H1 (cell line): ENCODE measurements around the gene TACC2. TPM values are rescaled to one million over a fixed set of nuclear protein-coding genes. Genes with fewer than 3 reads are reported as not detected.

Experiments used
- CTCF ChIA-PET: fragments of 300-600 bp; sonication (Branson Sonifier 250); formaldehyde crosslinking; loops from one replicate; lab custom pipeline; 2021; ENCODE audit not compliant: partially characterized antibody; lab: Charles Lee
- POLR2A ChIA-PET: fragments of 300-600 bp; sonication (Branson Sonifier 250); formaldehyde crosslinking; loops from one replicate; lab custom pipeline; 2021; ENCODE audit warnings: inconsistent platforms; ENCODE audit not compliant: partially characterized antibody; lab: Charles Lee
- DNase-seq, 2 experiments: peaks; one replicate each; pipeline versions ENCODE4 v3.0.0 to v3.0.0-alpha.2; 2010 to 2022; ENCODE audit warnings: low spot score in 2 of 2, low read depth in 1 of 2, mixed read lengths in 1 of 2
- FAIRE-seq: peaks from 2 replicates; lab custom pipeline; 2011; peaks lifted over from hg19 to GRCh38; lab: Jason Lieb, UNC
- H2AFZ ChIP-seq: 2 replicates; pipeline ENCODE4 v1.8.1; 2012; ENCODE audit warnings: low read length, inconsistent platforms
- H2AK5ac ChIP-seq: 2 replicates; pipeline ENCODE4 v1.6.1; 2013; ENCODE audit warnings: low read depth, low read length
- H2BK120ac ChIP-seq: replicated peaks from 2 replicates; pipeline ENCODE3; 2013; ENCODE audit warnings: low read depth, low read length, inconsistent platforms
- H2BK12ac ChIP-seq: 2 replicates; pipeline ENCODE4 v1.6.1; 2013; ENCODE audit warnings: low read depth, low read length
- H2BK15ac ChIP-seq: 2 replicates; pipeline ENCODE4 v1.6.1; 2013; ENCODE audit warnings: low read length
- H2BK20ac ChIP-seq: 2 replicates; pipeline ENCODE4 v1.6.1; 2013; ENCODE audit warnings: low read length
- H2BK5ac ChIP-seq: 2 replicates; pipeline ENCODE4 v1.6.1; 2013; ENCODE audit warnings: low read depth, low read length
- H3K14ac ChIP-seq: 2 replicates; pipeline ENCODE4 v1.6.1; 2013; ENCODE audit warnings: inconsistent platforms; ENCODE audit not compliant: insufficient read length
- H3K18ac ChIP-seq: 2 replicates; pipeline ENCODE4 v1.6.1; 2013; ENCODE audit warnings: low read length; ENCODE audit errors: extremely low read depth
- H3K23ac ChIP-seq: 2 replicates; pipeline ENCODE4 v1.6.1; 2013; ENCODE audit warnings: inconsistent platforms; ENCODE audit not compliant: insufficient read length
- H3K23me2 ChIP-seq: 2 replicates; pipeline ENCODE4 v1.6.1; 2013; ENCODE audit warnings: low read depth, low read length
- H3K27ac ChIP-seq: 2 replicates; pipeline ENCODE4 v1.6.1; 2011; ENCODE audit warnings: low read depth, low read length, inconsistent platforms
- H3K27me3 ChIP-seq, 4 experiments: replicated peaks in 1 of 4; 1 replicate in 1 of 4; 2 replicates in 3 of 4; pipeline versions ENCODE4 v1.6.1 to v1.8.1; 2011 to 2013; ENCODE audit warnings: low read length in 3 of 4, mild to moderate bottlenecking in 3 of 4, inconsistent platforms in 2 of 4, mixed read lengths in 2 of 4, moderate library complexity in 1 of 4; ENCODE audit not compliant: control insufficient read depth in 3 of 4, insufficient read depth in 3 of 4; ENCODE audit errors: extremely low read depth in 1 of 4
- H3K36me3 ChIP-seq, 4 experiments: 2 replicates each; pipeline versions ENCODE4 v1.6.1 to v1.8.1; 2011 to 2013; ENCODE audit warnings: mild to moderate bottlenecking in 4 of 4, low read length in 3 of 4, moderate library complexity in 2 of 4, control low read depth in 1 of 4, inconsistent platforms in 1 of 4; ENCODE audit not compliant: insufficient read depth in 4 of 4, control insufficient read depth in 2 of 4
- H3K4ac ChIP-seq: replicated peaks from 2 replicates; pipeline ENCODE3; 2013; ENCODE audit warnings: low read length, low read depth, mixed read lengths, inconsistent platforms; ENCODE audit not compliant: insufficient read length
- H3K4me1 ChIP-seq, 4 experiments: replicated peaks in 1 of 4; 1 replicate in 1 of 4; 2 replicates in 3 of 4; pipeline versions ENCODE4 v1.6.1 to v1.8.1; 2011 to 2013; ENCODE audit warnings: low read length in 3 of 4, inconsistent platforms in 2 of 4, mixed read lengths in 1 of 4; ENCODE audit not compliant: insufficient read depth in 4 of 4, control insufficient read depth in 3 of 4
- H3K4me2 ChIP-seq, 2 experiments: 2 replicates each; pipeline versions ENCODE4 v1.6.1 to v1.8.1; 2011 to 2013; ENCODE audit warnings: low read depth in 2 of 2, low read length in 2 of 2, control low read depth in 1 of 2, inconsistent platforms in 1 of 2, mild to moderate bottlenecking in 1 of 2; ENCODE audit not compliant: insufficient read depth in 1 of 2
- H3K4me3 ChIP-seq, 4 experiments: fragments of 200-600, 300-600 bp in 1 of 4; sonication (generic), shearing (Covaris generic), sonication (Bioruptor Twin) in 1 of 4; 2 replicates each; pipeline versions ENCODE4 v1.5.1 to v1.8.1; 2011 to 2016; ENCODE audit warnings: low read length in 4 of 4, low read depth in 3 of 4, control low read depth in 2 of 4, inconsistent platforms in 2 of 4, mild to moderate bottlenecking in 2 of 4, mixed read lengths in 1 of 4, moderate library complexity in 1 of 4; ENCODE audit not compliant: insufficient read depth in 2 of 4; ENCODE audit errors: extremely low read depth in 1 of 4
- H3K56ac ChIP-seq: replicated peaks from 2 replicates; pipeline ENCODE3; 2013; ENCODE audit warnings: low read depth, mild to moderate bottlenecking, mixed read lengths, low read length, inconsistent platforms; ENCODE audit not compliant: insufficient read length
- H3K79me1 ChIP-seq: 2 replicates; pipeline ENCODE4 v1.6.1; 2013; ENCODE audit warnings: low read depth, low read length, control low read depth
- H3K79me2 ChIP-seq, 2 experiments: 2 replicates each; pipeline versions ENCODE4 v1.6.1 to v1.8.1; 2012 to 2013; ENCODE audit warnings: low read length in 2 of 2, mild to moderate bottlenecking in 2 of 2, inconsistent platforms in 1 of 2; ENCODE audit not compliant: insufficient read depth in 2 of 2, control insufficient read depth in 1 of 2
- H3K9ac ChIP-seq, 4 experiments: replicated peaks in 1 of 4; 1 replicate in 1 of 4; 2 replicates in 3 of 4; pipeline versions ENCODE4 v1.6.1 to v1.8.1; 2011 to 2013; ENCODE audit warnings: low read depth in 3 of 4, low read length in 3 of 4, control low read depth in 2 of 4, mild to moderate bottlenecking in 2 of 4, moderate library complexity in 2 of 4, inconsistent platforms in 1 of 4; ENCODE audit errors: extremely low read depth in 1 of 4
- H3K9me3 ChIP-seq, 2 experiments: 2 replicates each; pipeline versions ENCODE4 v1.6.1 to v1.8.1; 2012 to 2013; ENCODE audit warnings: mild to moderate bottlenecking in 2 of 2, moderate library complexity in 2 of 2, control low read depth in 1 of 2, inconsistent platforms in 1 of 2, low read depth in 1 of 2, low read length in 1 of 2, mixed read lengths in 1 of 2; ENCODE audit not compliant: insufficient read depth in 2 of 2
- H4K20me1 ChIP-seq, 2 experiments: replicated peaks in 1 of 2; 2 replicates each; pipeline versions ENCODE3 to v1.8.1; 2011 to 2013; ENCODE audit warnings: inconsistent platforms in 2 of 2, low read length in 2 of 2, mild to moderate bottlenecking in 1 of 2; ENCODE audit not compliant: insufficient read depth in 2 of 2, control insufficient read depth in 1 of 2
- H4K5ac ChIP-seq: 2 replicates; pipeline ENCODE4 v1.6.1; 2013; ENCODE audit warnings: low read length, low read depth, mixed read lengths, inconsistent platforms; ENCODE audit not compliant: insufficient read length
- H4K8ac ChIP-seq: 2 replicates; pipeline ENCODE4 v1.8.0; 2013; ENCODE audit warnings: mild to moderate bottlenecking, moderate library complexity, low read length, inconsistent platforms; ENCODE audit not compliant: insufficient read depth; ENCODE audit errors: extremely low read depth
- H4K91ac ChIP-seq: replicated peaks from 2 replicates; pipeline ENCODE3; 2013; ENCODE audit warnings: low read length, mixed read lengths, inconsistent platforms; ENCODE audit not compliant: insufficient read length
- EZH2 ChIP-seq: fragments of 200-600 bp; sonication (generic); IDR thresholded peaks from 2 replicates; pipeline ENCODE4 v1.7.1; 2012; ENCODE audit warnings: low read depth, mild to moderate bottlenecking, moderate library complexity, low read length, inconsistent platforms; ENCODE audit not compliant: severe bottlenecking
- WGBS, 2 experiments: shearing (Covaris generic) in 1 of 2; methylation state at CpG; one replicate each; pipeline versions ENCODE4 v1.1.6 to v1.1.7; 2013 to 2015; ENCODE audit warnings: low lambda C conversion rate in 2 of 2, mixed read lengths in 2 of 2, inconsistent platforms in 1 of 2, low coverage in 1 of 2, missing lambda C conversion rate in 1 of 2; ENCODE audit not compliant: insufficient replicate concordance in 2 of 2, insufficient coverage in 1 of 2, insufficient read length in 1 of 2; ENCODE audit errors: extremely low coverage in 1 of 2, missing lambda C conversion rate in 1 of 2; 5-methylcytosine and 5-hydroxymethylcytosine counted together
- polyA plus RNA-seq, 7 experiments: library from polyadenylated mRNA; depleted of rRNA in 3 of 7; stranded (reverse) in 5 of 7; unstranded in 2 of 7; fragments of >200 nt in 5 of 7; fragments of 200-250 nt in 2 of 7; gene quantifications; 1 replicate in 5 of 7; 2 replicates in 1 of 7; 4 replicates in 1 of 7; pipeline versions ENCODE4 v1.2.1 to v1.2.3, GENCODE V29; 2011 to 2013; ENCODE audit warnings: missing spikeins in 2 of 7, mixed read lengths in 2 of 7
- total RNA-seq: library from RNA; stranded (reverse); fragmentation: NEBNext Ultra II Directional; extraction: Animal tissue kit (Norgen Biotek cat#: 25700); gene quantifications from 2 replicates; pipeline ENCODE4 v1.2.1, GENCODE V29; 2021

The TACC2 gene
- total and polyA plus RNA-seq, 2 of the 8 experiments (the other 6 are each of a cell fraction or from before 2014, with no cell fraction given): 21.2 to 46.6 TPM

DNA sequence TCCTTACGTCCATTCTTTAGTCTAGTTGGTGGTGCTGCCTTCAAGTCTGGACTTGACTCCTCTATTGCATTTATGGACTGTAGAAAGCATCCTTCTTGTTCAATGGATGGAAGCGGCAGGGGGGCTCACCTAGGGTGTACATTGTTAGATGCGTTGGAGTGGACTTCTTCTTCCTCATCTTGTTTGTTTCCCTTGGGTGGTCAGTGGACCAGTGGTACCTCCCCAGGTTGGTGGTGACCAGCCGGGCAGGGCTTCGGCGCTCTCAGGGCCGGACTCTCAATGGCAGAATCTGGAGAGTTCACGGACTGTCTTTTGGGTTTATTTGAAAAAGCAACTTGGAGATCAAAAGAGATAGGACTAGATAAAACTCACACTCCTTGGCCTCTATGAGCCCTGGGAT, 276.0 kb downstream of the TACC2 start:
- Histone ChIP-seq H3K4ac (no peak overlapping the region), H3K4me2 (no peak overlapping the region), H3K79me2 (no peaks in the 10 kb centered on the region), H4K8ac (no peak overlapping the region), H2BK12ac (no peak overlapping the region), H4K91ac (no peak overlapping the region), H3K79me1 (no peaks in the 10 kb centered on the region), H3K36me3 (peaks cover 0 to 4% (median 2%) of the 10 kb centered on the region in 4 experiments; a peak in 1 of 8 replicates), H3K14ac (no peak overlapping the region), H4K5ac (no peak overlapping the region), H3K27me3 (no peaks in the 10 kb centered on the region), H2AFZ (no peak overlapping the region), H2BK20ac (no peak overlapping the region), H3K4me1 (peaks cover 0 to 2% (median 0%) of the 10 kb centered on the region in 4 experiments; a peak in 1 of 7 replicates), H2BK120ac (no peak overlapping the region), H3K9me3 (peaks cover 0 to 3% of the 10 kb centered on the region in 2 experiments; a peak in 3 of 4 replicates), H3K27ac (no peak overlapping the region), H3K9ac (no peak overlapping the region), H4K20me1 (peaks cover 0 to 2% of the 10 kb centered on the region in 2 experiments), H2AK5ac (no peak overlapping the region), H3K23ac (no peak overlapping the region), H3K4me3 (no peak overlapping the region), H2BK5ac (no peak overlapping the region), H3K23me2 (no peaks in the 10 kb centered on the region), H3K56ac (no peak overlapping the region), H2BK15ac (no peak overlapping the region), H3K18ac (no peak overlapping the region)
- CTCF ChIA-PET: interaction anchor here (0.5 kb wide), 1 partner anchor 313 kb away, joined by 3 read pairs; no protein-coding TSS in a partner anchor
- WGBS, 2 experiments: 92% methylated on average over 8 of the region's 8 CpGs; no CpG with 5 or more reads in 1 of the 2 experiments
- POLR2A ChIA-PET: no interaction called here
- no peak for TF ChIP-seq EZH2
- FAIRE-seq: no peak
- DNase-seq: no peak
